ENCODE results near the gene LEF1.

The LEF1 gene

GRCh38 chr4:108109111-108109510 lies 59.6 kb downstream of the LEF1 start:
- DNase-seq = no peak

GRCh38 chr4:108107729-108108382 lies 60.9 kb downstream of the LEF1 start:
- DNase-seq = no peak

GRCh38 chr4:108107101-108107500 lies 61.6 kb downstream of the LEF1 start:
- no peak for DNase-seq

- DNase-seq = no peak
These were observed 62.5 kb downstream of the LEF1 start for GRCh38 chr4:108106186-108106585.

- no peak for DNase-seq
These were observed 65.5 kb downstream of the LEF1 start for GRCh38 chr4:108103099-108103862.

- DNase-seq = no peak
These were observed 67.9 kb downstream of the LEF1 start for GRCh38 chr4:108100827-108101226.

GRCh38 chr4:108099838-108100237 lies 68.9 kb downstream of the LEF1 start:
- no peak for DNase-seq

- DNase-seq = no peak
These were observed 70.7 kb downstream of the LEF1 start for GRCh38 chr4:108097990-108098553.

GRCh38 chr4:108094923-108095482 lies 73.7 kb downstream of the LEF1 start:
- DNase-seq = no peak

GRCh38 chr4:108094131-108094530 lies 74.6 kb downstream of the LEF1 start:
- no peak for DNase-seq

- DNase-seq = no peak
These were observed 76.4 kb downstream of the LEF1 start for GRCh38 chr4:108092288-108092687.

GRCh38 chr4:108087293-108087967 lies 81.3 kb downstream of the LEF1 start:
- DNase-seq = no peak

GRCh38 chr4:108081256-108081655 lies 87.5 kb downstream of the LEF1 start:
- DNase-seq = no peak

- no peak for DNase-seq
These were observed 88.0 kb downstream of the LEF1 start for GRCh38 chr4:108080747-108081146.

GRCh38 chr4:108078024-108078733 lies 90.6 kb downstream of the LEF1 start:
- DNase-seq = no peak

GRCh38 chr4:108072300-108072699 lies 96.4 kb downstream of the LEF1 start:
- no peak for DNase-seq

GRCh38 chr4:108070775-108071174 lies 98.0 kb downstream of the LEF1 start:
- DNase-seq = no peak

GRCh38 chr4:108068442-108068841 lies 100.3 kb downstream of the LEF1 start:
- no peak for DNase-seq

GRCh38 chr4:108060686-108061321 lies 107.9 kb downstream of the LEF1 start:
- no peak for DNase-seq

- DNase-seq = no peak
These were observed 108.6 kb downstream of the LEF1 start for GRCh38 chr4:108060164-108060563.

- no peak for DNase-seq
These were observed 109.9 kb downstream of the LEF1 start for GRCh38 chr4:108058685-108059440.
